Measurements from ENCODE around the gene KRTAP5-4.
"Not testable (repeated sequence)": the region's sequence is repeated elsewhere in the genome, so short reads cannot be mapped to it uniquely, and the experiment has no call there.

KRTAP5-4 gene

GRCh38 chr11:1622086-1622485 is at the start of gene KRTAP5-4:
KRTAP5-4 (minus strand) TSS chr11:1622138; CDS start chr11:1622093, 45 bp downstream.
- H3K4me3 ChIP-seq (ENCODE audit: control insufficient read depth, low read depth, low read length), result no peak within 1 kb of the TSS
- TF ChIP-seq CTCF (IDR thresholded peaks at IDR 0.05; ENCODE audit: control insufficient read depth, insufficient read depth, low read depth, low read length, missing control alignments), result no peak
- no peak for DNase-seq (ENCODE audit: low read depth)

GRCh38 chr11:1671658-1672057 is 49.7 kb upstream of the KRTAP5-4 start:
- TF ChIP-seq CTCF (IDR thresholded peaks at IDR 0.05; ENCODE audit: control insufficient read depth, insufficient read depth, low read depth, low read length, missing control alignments), result no peak
- DNase-seq (ENCODE audit: low read depth), result no peak
- no peak overlapping the region for H3K4me3 ChIP-seq (ENCODE audit: control insufficient read depth, low read depth, low read length)

- no peak for TF ChIP-seq CTCF (IDR thresholded peaks at IDR 0.05; ENCODE audit: control insufficient read depth, insufficient read depth, low read depth, low read length, missing control alignments)
- no peak overlapping the region for H3K4me3 ChIP-seq (ENCODE audit: control insufficient read depth, low read depth, low read length)
- no peak for DNase-seq (ENCODE audit: low read depth)
These were observed 49.0 kb upstream of the KRTAP5-4 start for GRCh38 chr11:1670905-1671371.

GRCh38 chr11:1670457-1670856 is 48.5 kb upstream of the KRTAP5-4 start:
- H3K4me3 ChIP-seq (ENCODE audit: control insufficient read depth, low read depth, low read length); DNase-seq (ENCODE audit: low read depth): not testable (repeated sequence)

GRCh38 chr11:1669546-1670218 is 47.7 kb upstream of the KRTAP5-4 start:
- no peak overlapping the region for H3K4me3 ChIP-seq (ENCODE audit: control insufficient read depth, low read depth, low read length)
- no peak for TF ChIP-seq CTCF (IDR thresholded peaks at IDR 0.05; ENCODE audit: control insufficient read depth, insufficient read depth, low read depth, low read length, missing control alignments)
- no peak for DNase-seq (ENCODE audit: low read depth)

- no peak overlapping the region for H3K4me3 ChIP-seq (ENCODE audit: control insufficient read depth, low read depth, low read length)
- no peak for DNase-seq (ENCODE audit: low read depth)
- no peak for TF ChIP-seq CTCF (IDR thresholded peaks at IDR 0.05; ENCODE audit: control insufficient read depth, insufficient read depth, low read depth, low read length, missing control alignments)
These were observed 47.1 kb upstream of the KRTAP5-4 start for GRCh38 chr11:1668911-1669473.

GRCh38 chr11:1667906-1668305 is 46.0 kb upstream of the KRTAP5-4 start:
- TF ChIP-seq CTCF (IDR thresholded peaks at IDR 0.05; ENCODE audit: control insufficient read depth, insufficient read depth, low read depth, low read length, missing control alignments), result no peak
- no peak for DNase-seq (ENCODE audit: low read depth)
- no peak overlapping the region for H3K4me3 ChIP-seq (ENCODE audit: control insufficient read depth, low read depth, low read length)

All from AG09309 (cell line).